CD4-positive, alpha-beta T cell treated with Interleukin-12 subunit alpha and Interleukin-12 subunit beta, for 1 hour (primary cell): ENCODE results near the gene TREM1.
"Not testable (repeated sequence)": the region's sequence is repeated elsewhere in the genome, so short reads cannot be mapped to it uniquely, and the experiment has no call there.

Experiments
- DNase-seq: peaks from one replicate; pipeline ENCODE4 v3.0.0-alpha.2; 2020

The TREM1 gene

DNA sequence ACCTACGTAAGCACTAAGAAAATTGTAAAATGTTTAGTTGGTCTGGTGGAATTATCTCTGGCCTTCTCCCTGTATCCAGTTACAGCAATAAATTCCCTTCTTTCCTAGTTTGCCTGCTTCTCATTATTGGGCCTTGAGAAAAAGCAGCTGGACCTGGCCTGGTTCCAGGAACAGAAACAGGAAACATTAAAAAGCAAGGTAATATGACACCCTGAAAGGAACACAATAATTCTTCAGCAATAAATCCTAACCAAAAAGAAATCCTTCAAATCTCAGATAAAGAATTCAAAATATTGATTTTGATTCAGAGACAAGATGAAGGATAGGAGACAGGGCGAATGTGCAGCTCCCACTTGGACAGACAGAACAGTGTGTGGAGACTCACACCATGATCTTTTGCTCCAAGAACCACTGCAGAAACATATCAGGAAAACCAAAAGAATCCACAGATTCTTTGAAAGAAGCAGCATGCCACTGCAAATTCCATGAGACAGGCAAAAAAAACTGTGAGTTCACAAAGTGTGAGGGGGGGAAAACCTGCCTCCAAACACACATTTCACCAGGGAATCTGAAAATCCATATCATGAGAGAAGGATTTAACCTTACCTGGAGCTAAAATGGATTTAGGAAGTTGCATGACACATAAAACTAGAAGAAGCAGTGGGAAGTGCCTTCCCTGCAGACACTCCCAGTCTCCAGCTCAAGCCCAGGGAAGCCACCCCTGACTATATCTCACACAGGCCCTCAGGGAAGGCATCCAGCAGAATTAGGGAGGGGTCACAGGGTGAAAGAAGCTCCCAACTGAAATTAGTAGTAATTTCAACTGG is 28.9 kb downstream of the TREM1 start:
- no peak for DNase-seq

DNA sequence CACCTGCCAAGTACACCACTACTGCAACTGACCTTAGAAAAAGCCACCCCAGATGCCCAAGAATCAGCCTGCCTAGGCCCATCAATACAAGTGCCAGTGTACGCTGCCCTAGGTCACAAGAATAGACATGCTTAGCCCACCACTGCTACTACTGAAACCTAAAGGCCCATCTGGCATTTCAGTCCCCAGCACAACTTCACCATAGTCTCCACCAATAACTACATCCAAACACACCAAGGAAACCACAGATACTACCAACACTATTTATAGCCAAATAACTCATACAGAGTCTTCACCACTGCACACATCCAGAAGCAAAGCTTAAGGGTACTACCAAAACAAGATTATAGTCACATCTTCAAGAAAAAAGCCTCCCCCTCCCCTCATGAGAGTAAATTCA is 30.1 kb downstream of the TREM1 start:
- DNase-seq: no peak

DNA sequence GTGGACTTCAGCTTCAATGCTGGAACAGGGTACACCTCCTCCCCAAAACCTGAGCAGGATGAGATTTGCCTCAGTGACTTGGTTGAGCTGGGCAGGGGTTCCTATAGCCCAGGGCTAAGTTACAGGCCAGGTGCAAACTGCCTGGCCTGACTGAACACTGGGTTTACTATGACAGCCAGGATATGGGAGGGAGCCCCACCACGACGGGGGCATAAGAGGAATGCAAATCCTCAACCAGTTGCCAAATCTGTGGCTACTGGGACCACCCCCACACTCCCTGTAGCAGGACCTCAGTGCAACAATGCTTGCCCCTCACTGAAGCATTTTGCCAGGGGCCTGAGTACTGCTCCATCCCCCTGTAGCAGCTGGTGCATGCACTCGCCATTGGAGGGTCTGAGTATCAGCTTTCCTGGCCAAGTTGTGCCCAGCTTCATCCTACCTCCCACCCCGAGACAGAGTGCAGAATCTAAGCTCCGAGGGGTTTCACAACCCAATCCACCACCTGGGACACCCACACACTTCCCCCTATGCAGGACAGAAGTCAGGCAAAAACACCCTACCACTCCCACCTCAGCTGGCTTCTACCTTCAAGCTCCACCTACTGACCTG is 30.7 kb downstream of the TREM1 start:
- DNase-seq: no peak

DNA sequence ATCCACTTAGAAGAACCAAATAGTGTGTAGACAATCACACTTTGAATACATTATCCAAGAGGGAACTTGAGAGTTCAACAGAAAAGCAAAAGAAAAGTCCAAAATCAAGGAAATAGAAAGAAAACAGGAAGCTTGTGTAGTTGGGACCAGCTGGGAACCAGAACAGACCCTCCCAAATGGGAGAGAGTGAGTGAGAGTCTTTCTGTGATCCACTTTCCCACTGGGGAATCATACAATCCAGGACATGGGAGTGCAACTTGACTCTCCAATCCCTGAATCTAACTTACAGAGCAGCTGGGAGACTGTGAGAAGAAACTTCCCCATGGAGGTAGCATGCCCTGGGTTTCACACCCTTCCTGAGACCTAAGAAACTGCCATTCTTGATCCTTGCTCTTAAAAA is 31.4 kb downstream of the TREM1 start:
- DNase-seq: no peak

DNA sequence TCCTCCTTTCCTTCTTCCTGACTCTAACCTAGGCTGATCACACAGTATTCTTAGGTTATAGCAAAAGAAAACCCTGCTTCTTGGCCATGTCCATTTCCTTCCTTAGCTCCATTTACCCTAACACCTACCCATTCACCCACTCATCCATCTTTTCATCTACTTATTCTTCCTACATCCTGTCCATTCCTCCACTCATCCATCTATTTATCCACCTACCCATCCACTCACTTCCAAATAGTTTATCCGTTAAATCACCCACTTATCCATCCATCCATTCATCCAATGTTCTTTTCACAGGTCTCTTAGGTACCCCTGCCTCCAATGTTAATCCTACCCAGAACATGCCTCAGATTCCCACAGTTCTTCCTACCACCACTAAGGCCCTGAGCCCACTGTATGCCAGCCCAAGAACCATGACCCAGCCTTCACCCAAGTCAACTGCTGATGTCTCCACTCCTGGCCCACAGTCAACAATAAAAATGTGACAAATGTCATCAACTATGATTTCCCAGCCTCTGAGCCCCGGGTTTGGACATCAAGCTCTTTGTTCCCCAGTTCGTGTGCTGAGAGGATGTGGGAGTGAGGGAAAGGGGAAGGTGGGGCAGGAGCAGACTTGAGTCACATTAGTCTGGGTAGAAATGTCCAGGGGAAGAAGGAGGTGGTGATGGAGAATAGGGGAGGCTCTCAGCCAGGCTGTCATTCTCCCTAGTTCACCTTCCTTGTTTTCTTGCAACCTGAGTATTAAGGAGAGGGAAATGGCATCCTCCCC is 33.9 kb downstream of the TREM1 start:
- no peak for DNase-seq

DNA sequence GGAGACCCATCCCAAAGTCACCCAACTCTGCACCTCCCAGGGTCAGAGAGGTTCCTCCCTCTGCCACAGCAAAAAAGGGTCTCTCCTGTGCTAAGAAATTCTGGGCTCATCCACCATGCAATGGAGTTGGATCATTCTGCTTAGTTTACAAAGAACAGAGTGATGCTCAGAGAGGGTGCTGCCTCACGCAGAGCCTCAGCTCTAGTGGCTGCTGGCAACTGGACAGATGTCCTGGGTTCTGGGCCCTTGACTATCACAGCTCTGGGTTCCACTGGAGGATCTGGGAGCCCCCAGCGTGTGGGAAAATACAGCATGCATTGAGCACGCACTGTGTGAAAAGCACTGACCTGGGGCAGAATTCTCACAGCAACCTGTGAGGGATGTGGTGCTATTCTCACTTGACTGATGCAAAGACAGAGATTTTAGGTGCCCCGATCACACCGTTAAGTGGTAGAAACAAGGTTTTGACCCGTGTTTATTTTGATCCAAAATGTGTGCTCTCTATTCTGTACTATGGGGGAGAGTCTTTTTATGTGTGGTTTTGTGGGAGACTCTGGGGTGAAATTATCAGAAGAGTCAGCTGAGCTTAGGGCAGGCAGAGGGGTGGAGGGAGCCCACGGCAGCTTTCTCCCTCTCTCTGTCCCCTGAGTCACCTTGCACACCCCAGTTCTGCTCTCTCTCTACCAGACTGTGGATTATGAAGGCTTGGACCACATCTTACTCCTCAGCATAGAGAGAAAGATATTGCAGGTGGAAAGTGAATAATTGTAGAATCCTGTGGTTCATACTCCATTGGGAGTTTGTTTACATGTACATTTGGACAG is 38.4 kb downstream of the TREM1 start:
- DNase-seq: no peak

DNA sequence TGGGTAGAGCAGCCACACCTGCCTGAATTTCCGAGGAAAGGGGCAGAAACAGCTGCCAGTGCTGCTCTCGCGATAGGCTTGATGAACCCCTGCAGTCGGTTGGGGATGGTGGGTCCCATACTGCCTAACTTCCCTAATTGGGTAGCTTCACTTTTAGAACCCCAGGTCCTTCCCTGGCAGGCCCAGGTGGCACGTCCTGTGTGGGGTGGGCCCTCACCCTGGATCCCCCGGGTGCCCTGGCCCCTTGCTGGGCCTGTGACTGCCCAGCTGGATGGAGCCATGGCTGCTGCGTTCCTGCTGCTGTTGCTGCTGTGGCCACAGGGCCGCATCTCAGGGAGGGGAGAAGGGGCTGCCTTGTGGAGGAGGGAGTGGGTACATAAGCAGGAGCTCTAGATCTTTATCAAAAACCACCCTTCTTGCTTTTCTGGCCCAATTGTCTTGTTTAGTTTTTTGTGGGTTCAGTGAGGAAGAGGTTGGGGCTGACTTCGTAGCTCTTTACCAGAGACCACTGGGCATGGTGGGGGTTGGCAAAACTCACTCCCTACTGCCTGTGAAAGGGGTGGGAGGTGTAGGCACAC is 39.1 kb downstream of the TREM1 start:
- no peak for DNase-seq

DNA sequence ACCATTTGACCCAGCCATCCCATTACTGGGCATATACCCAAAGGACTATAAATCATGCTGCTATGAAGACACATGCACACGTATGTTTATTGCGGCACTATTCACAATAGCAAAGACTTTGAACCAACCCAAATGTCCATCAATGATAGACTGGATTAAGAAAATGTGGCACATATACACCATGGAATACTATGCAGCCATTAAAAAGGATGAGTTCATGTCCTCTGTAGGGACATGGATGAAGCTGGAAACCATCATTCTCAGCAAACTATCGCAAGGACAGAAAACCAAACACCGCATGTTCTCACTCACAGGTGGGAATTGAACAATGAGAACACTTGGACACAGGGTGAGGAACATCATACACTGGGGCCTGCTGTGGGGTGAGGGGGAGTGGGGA is 40.0 kb downstream of the TREM1 start:
- DNase-seq: not testable (repeated sequence)

DNA sequence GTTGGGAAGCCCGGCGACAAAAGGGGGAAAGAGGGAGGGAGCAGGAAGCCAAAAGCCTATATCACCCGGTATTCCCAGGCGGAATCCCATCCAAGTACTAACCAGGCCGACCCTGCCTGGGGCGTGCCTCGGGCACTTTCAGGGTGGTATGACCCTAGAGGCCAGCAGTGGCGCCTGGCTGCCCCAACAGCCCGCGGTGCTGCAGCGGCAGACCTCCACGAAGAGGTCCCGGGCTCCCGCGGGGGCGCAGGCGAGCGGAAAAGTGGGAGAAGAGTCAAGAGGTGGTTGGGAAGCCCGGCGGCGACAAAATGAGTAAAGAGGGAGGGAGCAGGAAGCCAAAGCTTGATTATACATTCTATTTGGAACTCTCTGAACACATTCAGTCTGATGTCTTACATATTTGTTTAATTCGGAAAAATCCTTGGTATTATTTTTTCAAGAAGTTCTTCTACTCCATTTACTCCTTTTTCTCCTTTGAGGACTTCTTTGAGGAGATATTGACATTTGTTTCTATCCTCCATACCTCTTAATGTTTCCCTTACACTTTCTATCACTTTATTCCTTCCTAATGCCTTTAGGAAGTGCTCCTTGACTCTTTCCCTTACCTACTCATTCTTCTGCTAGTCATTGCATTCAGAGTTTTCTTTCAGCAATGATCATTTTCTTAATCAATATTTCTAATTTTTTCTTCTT is 46.9 kb downstream of the TREM1 start:
- no peak for DNase-seq

DNA sequence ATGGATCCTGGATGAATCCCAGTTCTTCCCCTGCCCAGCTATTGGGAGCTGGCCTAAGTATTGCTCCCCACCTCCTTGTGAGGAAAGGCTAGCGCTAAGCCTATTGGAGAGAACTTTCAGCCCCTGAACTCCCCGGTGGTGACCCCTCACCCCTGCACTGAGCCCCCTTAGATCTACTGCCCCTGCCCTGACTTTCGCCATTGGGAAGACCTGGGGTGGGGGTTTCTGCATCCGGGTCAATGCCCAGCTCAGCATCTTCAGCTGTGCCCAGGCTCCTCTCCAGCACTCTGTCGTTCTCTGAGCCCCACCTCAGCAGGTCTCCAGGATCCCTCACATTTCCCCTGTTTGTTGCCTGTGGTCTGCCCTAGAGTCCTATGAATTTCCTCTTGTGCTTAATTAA is 49.4 kb downstream of the TREM1 start:
- DNase-seq: no peak

DNA sequence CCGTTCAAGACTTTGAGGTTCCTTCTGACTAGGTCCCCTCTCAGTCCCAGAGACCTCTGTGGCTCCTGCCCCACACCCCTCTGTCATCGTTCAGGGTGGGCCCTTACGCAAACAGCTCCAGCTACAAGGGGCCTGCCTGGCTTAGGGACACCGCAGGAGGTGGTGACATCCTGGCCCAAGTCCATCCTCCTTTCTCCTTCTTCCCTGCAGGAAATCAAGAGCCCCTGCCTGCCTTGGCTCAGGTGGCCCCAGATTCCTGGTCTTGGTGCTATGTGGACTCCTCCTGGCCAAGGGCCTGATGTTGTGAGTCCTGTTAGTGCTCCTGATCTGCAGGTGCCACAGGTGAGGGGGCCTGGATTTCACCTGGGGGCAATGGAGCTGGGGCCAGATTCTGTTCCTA is 50.2 kb downstream of the TREM1 start:
- DNase-seq: no peak

DNA sequence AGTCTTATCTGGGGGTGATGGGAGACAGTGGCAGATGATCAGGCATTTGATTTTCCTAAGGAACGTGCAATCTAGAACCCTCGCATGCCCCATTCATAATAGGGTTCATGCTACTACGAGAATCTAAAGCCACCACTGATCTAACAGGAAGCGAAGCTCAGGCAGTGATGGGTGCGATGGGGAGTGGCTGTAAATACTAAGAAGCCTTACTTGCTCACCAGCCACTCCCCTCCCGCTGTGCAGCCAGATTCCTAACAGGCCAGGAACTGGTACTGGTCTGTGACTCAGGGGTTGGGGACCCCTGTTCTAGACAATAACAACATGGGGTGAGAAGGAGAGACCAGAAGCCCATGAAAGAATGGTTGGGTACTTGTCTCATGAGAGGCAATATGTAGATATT is 53.8 kb downstream of the TREM1 start:
- no peak for DNase-seq

DNA sequence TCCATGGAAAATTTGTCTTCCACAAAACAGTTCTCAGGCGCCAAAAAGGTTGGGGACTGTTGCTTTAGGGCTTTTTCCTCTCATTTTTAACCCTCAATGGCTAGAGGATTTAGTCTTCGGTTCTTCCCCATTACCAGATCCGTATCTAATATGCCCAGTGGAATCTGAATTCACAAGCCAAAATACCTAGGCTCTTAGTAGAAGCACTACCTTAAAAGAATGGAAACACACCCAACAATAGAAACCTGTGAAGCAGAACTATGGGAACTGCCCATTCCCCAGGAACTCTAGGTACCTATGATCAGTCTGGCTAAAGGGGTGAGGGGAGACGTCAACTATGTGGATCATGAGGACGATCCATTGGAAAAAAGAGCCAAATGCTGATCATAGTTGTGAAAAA is 55.2 kb downstream of the TREM1 start:
- no peak for DNase-seq

DNA sequence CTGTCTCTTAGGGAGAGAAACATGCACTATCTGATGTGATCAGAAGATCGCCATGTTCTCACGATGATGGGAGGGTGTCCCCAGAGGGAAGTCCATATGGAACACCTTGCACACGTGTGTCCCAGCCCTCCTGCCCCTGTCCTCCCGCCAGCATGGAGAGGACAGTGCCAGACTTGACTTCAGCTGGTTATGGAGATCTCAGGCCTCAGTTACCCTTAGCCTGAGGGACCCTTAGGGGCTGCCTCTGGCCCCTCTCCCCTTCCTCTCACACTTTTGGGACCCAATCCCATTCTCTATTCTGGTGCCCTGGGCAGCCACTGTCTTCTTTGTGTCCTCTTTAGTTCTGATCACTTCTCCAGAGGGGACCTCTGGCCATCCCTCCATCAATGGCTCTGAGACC is 56.8 kb downstream of the TREM1 start:
- no peak for DNase-seq

DNA sequence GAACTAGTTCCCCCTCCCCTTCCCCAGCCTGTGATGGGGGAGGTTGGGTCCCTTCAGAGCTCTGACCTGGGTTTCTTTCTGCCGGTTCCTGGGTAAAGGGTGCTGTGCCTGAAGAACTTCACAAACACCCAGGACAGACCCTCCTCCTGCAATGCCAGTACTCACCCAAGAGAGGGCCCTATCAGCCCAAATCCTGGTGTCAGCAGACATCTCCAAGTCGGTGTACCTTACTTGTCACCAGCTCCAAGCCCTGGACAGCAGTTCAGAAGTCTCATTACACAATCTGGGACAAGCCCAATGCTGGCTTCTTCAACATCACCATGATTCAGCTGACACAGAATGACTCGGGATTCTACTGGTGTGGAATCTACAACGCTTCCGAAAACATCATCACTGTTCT is 57.9 kb downstream of the TREM1 start:
- DNase-seq: peak; percentile 4

DNA sequence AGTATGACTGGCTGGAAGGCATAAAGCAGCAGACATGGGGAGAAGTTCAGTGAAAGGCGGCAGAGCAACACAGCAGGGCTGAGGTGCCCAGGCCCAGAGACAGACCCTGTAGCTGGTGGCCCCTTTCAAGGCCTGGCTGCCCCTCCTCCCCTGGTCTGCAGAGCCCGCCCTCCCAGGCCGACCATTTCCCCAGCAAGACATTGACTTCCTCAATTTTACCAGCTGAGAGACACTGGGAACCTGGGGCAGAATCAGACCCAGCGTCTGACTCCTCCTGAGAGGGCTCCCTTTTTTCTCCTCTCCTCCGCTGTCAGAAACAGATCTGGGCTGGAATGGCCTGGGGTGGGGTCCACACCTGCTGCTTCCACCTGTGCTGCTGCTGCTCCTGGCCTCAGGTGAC is 58.4 kb downstream of the TREM1 start, which contains the start of gene TREML4:
TREML4 (plus strand) TSS at position 254 of the 400 bp plus-strand sequence; CDS start at position 333, 79 bp downstream.
- DNase-seq: no peak

DNA sequence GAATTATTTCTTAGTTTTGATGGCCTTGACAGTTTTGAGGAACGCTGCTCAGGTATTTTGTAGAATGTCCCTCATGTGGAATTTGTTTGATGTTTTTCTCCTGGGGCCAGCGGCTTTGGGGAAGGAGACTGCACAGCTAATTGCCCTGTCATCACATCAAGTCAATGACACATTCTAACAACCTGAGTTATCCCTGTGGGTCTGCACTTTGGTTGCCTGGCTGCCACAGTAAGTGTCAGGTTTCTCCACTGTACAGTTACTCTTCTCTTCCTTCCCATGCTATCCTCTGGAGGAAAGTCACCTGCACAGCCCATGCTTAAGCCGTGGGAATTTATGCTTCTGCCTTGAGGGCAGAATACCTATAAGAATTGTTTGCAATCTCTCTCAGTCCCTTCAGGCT is 59.7 kb downstream of the TREM1 start:
- no peak for DNase-seq

DNA sequence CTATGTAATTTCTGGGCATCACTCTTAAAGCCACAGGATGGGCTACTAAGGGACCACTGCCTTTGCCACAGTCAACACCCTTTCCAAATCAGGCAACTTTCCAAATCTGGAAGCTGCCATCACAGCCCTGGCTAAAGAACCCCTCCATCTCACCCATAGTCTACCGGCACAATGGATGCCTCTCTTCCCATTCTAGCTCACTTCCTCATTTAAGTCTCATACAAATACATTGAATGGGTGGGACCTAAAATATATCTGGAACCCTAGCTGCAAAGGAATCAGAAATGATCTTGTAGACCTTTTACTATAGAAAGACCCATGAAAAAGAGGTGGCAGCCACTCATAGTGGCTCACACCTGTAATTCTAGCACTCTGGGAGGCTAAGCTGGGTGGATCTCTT is 61.7 kb downstream of the TREM1 start:
- no peak for DNase-seq
